Astrocyte (in vitro differentiated cells and primary cell): ENCODE data around the gene PPP6R2. TPM values are rescaled to one million over a fixed set of nuclear protein-coding genes. Genes with fewer than 3 reads are reported as not detected.

ENCODE experiments used
- DNase-seq: peaks from one replicate; pipeline ENCODE4 v3.0.0-alpha.2; 2010; ENCODE audit warnings: low read depth
- FAIRE-seq: peaks from 2 replicates; lab custom pipeline; 2011; peaks lifted over from hg19 to GRCh38; lab: Jason Lieb, UNC
- H2AFZ ChIP-seq: 2 replicates; pipeline ENCODE4 v1.6.0; 2012; ENCODE audit warnings: low read depth, low read length, inconsistent platforms
- H3K27ac ChIP-seq: 2 replicates; pipeline ENCODE4 v1.5.1; 2011; ENCODE audit warnings: low read depth, low read length, inconsistent platforms
- H3K27me3 ChIP-seq: 2 replicates; pipeline ENCODE4 v1.6.0; 2011; ENCODE audit warnings: low read length, inconsistent platforms; ENCODE audit not compliant: insufficient read depth
- H3K36me3 ChIP-seq: 2 replicates; pipeline ENCODE4 v1.5.1; 2011; ENCODE audit warnings: low read length, inconsistent platforms; ENCODE audit not compliant: insufficient read depth
- H3K4me1 ChIP-seq: 2 replicates; pipeline ENCODE4 v1.5.1; 2011; ENCODE audit warnings: low read length, inconsistent platforms; ENCODE audit not compliant: insufficient read depth
- H3K4me2 ChIP-seq: 2 replicates; pipeline ENCODE4 v1.6.0; 2012; ENCODE audit warnings: low read length, inconsistent platforms
- H3K4me3 ChIP-seq: 2 replicates; pipeline ENCODE4 v1.5.1; 2011; ENCODE audit warnings: low read depth, mild to moderate bottlenecking, low read length, inconsistent platforms; ENCODE audit not compliant: insufficient read depth
- H3K79me2 ChIP-seq: 2 replicates; pipeline ENCODE4 v1.6.0; 2012; ENCODE audit warnings: mild to moderate bottlenecking, low read length, inconsistent platforms; ENCODE audit not compliant: insufficient read depth
- H3K9ac ChIP-seq: 2 replicates; pipeline ENCODE4 v1.6.0; 2012; ENCODE audit warnings: mild to moderate bottlenecking, low read length, inconsistent platforms
- H3K9me3 ChIP-seq: 2 replicates; pipeline ENCODE4 v1.5.1; 2012; ENCODE audit warnings: low read depth, mild to moderate bottlenecking, low read length, inconsistent platforms; ENCODE audit not compliant: insufficient read depth
- H4K20me1 ChIP-seq: 2 replicates; pipeline ENCODE4 v1.6.0; 2012; ENCODE audit warnings: low read length, inconsistent platforms; ENCODE audit not compliant: insufficient read depth
- H3K27ac Mint-ChIP-seq: one replicate; pipeline ENCODE4 v1.8.0; 2021; ENCODE audit warnings: mild to moderate bottlenecking, mixed read lengths; ENCODE audit not compliant: unreplicated experiment
- H3K27me3 Mint-ChIP-seq: one replicate; pipeline ENCODE4 v1.8.0; 2021; ENCODE audit warnings: low read depth, mixed read lengths; ENCODE audit not compliant: unreplicated experiment
- H3K36me3 Mint-ChIP-seq: one replicate; pipeline ENCODE4 v1.8.0; 2021; ENCODE audit warnings: low read depth, mixed read lengths; ENCODE audit not compliant: unreplicated experiment
- H3K4me1 Mint-ChIP-seq: one replicate; pipeline ENCODE4 v1.8.0; 2021; ENCODE audit warnings: low read depth, mixed read lengths; ENCODE audit not compliant: unreplicated experiment
- H3K4me3 Mint-ChIP-seq: one replicate; pipeline ENCODE4 v1.8.0; 2021; ENCODE audit warnings: mild to moderate bottlenecking, moderate library complexity, mixed read lengths; ENCODE audit not compliant: unreplicated experiment
- H3K9me3 Mint-ChIP-seq: one replicate; pipeline ENCODE4 v1.8.0; 2021; ENCODE audit warnings: mild to moderate bottlenecking, mixed read lengths; ENCODE audit not compliant: unreplicated experiment
- CTCF ChIP-seq: IDR thresholded peaks from 2 replicates; pipeline ENCODE4 v1.5.1; 2011; ENCODE audit warnings: low read depth, mild to moderate bottlenecking, inconsistent platforms, low read length, moderate library complexity; ENCODE audit not compliant: insufficient read depth
- EZH2 ChIP-seq: IDR thresholded peaks from 2 replicates; pipeline ENCODE4 v1.6.1; 2012; ENCODE audit warnings: mild to moderate bottlenecking, low read length, inconsistent platforms; ENCODE audit not compliant: insufficient read depth
- total RNA-seq: library from RNA; stranded (reverse); gene quantifications from 2 replicates; pipeline ENCODE4 v1.2.1, GENCODE V29; 2021

The PPP6R2 gene
- total RNA-seq, 1 donor from 2014 or later: 48.3 TPM

GRCh38 chr22:50337262-50338041 lies 5.7 kb upstream of the PPP6R2 start:
- no peaks in the 10 kb centered on the region for H3K36me3 ChIP-seq
- no peaks in the 10 kb centered on the region for H3K4me1 Mint-ChIP-seq
- no peaks in the 10 kb centered on the region for H3K79me2 ChIP-seq

GRCh38 chr22:50338042-50338573 lies 5.0 kb upstream of the PPP6R2 start:
- Histone ChIP-seq H3K4me2 (no peak overlapping the region), H3K27ac (no peak overlapping the region), H3K79me2 (peaks cover 2% of the 10 kb centered on the region), H3K9me3 (peaks cover 11% of the 10 kb centered on the region), H3K36me3 (no peaks in the 10 kb centered on the region), H3K4me3 (no peak overlapping the region), H4K20me1 (peaks cover 24% of the 10 kb centered on the region), H2AFZ (no peak overlapping the region), H3K27me3 (no peaks in the 10 kb centered on the region), H3K4me1 (peaks cover 6% of the 10 kb centered on the region), H3K9ac (no peak overlapping the region)
- no peaks in the 10 kb centered on the region for H3K27me3 Mint-ChIP-seq
- H3K36me3 Mint-ChIP-seq: no peaks in the 10 kb centered on the region
- TF ChIP-seq CTCF: no peak
- no peaks in the 10 kb centered on the region for H3K9me3 Mint-ChIP-seq
- H3K27ac Mint-ChIP-seq: no peak overlapping the region
- H3K4me3 Mint-ChIP-seq: no peak overlapping the region
- no peak for DNase-seq
- no peak for FAIRE-seq
- H3K4me1 Mint-ChIP-seq: no peaks in the 10 kb centered on the region

More at GRCh38 chr22:50337262-50338041, 5.7 kb upstream of the PPP6R2 start:
- Histone ChIP-seq H3K4me1 (peaks cover under 1% of the 10 kb centered on the region), H3K4me3 (no peak overlapping the region), H3K27ac (no peak overlapping the region), H2AFZ (no peak overlapping the region), H3K4me2 (no peak overlapping the region), H3K9ac (no peak overlapping the region), H3K9me3 (peaks cover 11% of the 10 kb centered on the region), H3K27me3 (no peaks in the 10 kb centered on the region), H4K20me1 (peaks cover 24% of the 10 kb centered on the region)
- Mint-ChIP-seq H3K27me3 (no peaks in the 10 kb centered on the region), H3K4me3 (no peak overlapping the region), H3K27ac (no peak overlapping the region), H3K36me3 (no peaks in the 10 kb centered on the region), H3K9me3 (no peaks in the 10 kb centered on the region)
- DNase-seq: no peak
- FAIRE-seq: no peak
- TF ChIP-seq CTCF (no peak), EZH2 (no peak)
